ENCODE results near the gene RCHY1. TPM values are rescaled to one million over a fixed set of nuclear protein-coding genes. Genes with fewer than 3 reads are reported as not detected.

The RCHY1 gene
- total RNA-seq, 1 donor from 2014 or later = 57.8 TPM

Other genes starting within 250 kb of the RCHY1 start
- gene THAP6, start 70 bp upstream of the RCHY1 start, total RNA-seq (ENCODE audit: insufficient read depth, low replicate concordance) = 36.1 TPM
- 3.1 TPM for gene ODAPH, start 41.7 kb upstream of the RCHY1 start, total RNA-seq (ENCODE audit: insufficient read depth, low replicate concordance)
- 1.2 TPM for gene CDKL2, start 116.1 kb upstream of the RCHY1 start, total RNA-seq (ENCODE audit: insufficient read depth, low replicate concordance)
- gene G3BP2, start 159.0 kb upstream of the RCHY1 start, total RNA-seq (ENCODE audit: insufficient read depth, low replicate concordance) = 94.9 TPM
- gene USO1, start 210.2 kb upstream of the RCHY1 start, total RNA-seq (ENCODE audit: insufficient read depth, low replicate concordance) = 136 TPM